GM21526 (cell line): ENCODE data around the gene PGBD4.
"Not testable (repeated sequence)": the region's sequence is repeated elsewhere in the genome, so short reads cannot be mapped to it uniquely, and the experiment has no call there.

Experiments
- ATAC-seq: cut with Tn5 transposase; IDR thresholded peaks from one replicate; pipeline ENCODE4 v1.9.1; 2021; ENCODE audit warnings: moderate library complexity; ENCODE audit not compliant: unreplicated experiment, low FRiP score

Gene PGBD4

GRCh38 chr15:34111488-34111887 lies 9.6 kb downstream of the PGBD4 start:
- no peak for ATAC-seq

GRCh38 chr15:34114215-34114614 lies 12.3 kb downstream of the PGBD4 start:
- ATAC-seq, result no peak

GRCh38 chr15:34114739-34115138 lies 12.9 kb downstream of the PGBD4 start:
- ATAC-seq, result no peak

GRCh38 chr15:34116620-34117019 lies 14.7 kb downstream of the PGBD4 start:
- no peak for ATAC-seq

- ATAC-seq, result no peak
Measured at GRCh38 chr15:34119291-34119690, 17.4 kb downstream of the PGBD4 start.

- not testable (repeated sequence) for ATAC-seq
Measured at GRCh38 chr15:34120420-34120819, 18.5 kb downstream of the PGBD4 start.

GRCh38 chr15:34121786-34122185 lies 19.9 kb downstream of the PGBD4 start:
- ATAC-seq, result not testable (repeated sequence)

- no peak for ATAC-seq
Measured at GRCh38 chr15:34122771-34123183, 20.9 kb downstream of the PGBD4 start.

GRCh38 chr15:34124651-34125050 lies 22.8 kb downstream of the PGBD4 start:
- ATAC-seq, result no peak

- no peak for ATAC-seq
Measured at GRCh38 chr15:34125945-34126344, 24.1 kb downstream of the PGBD4 start.

GRCh38 chr15:34126522-34126921 lies 24.6 kb downstream of the PGBD4 start:
- no peak for ATAC-seq

GRCh38 chr15:34128898-34129297 lies 27.0 kb downstream of the PGBD4 start:
- ATAC-seq, result no peak

- ATAC-seq, result no peak
Measured at GRCh38 chr15:34132881-34133280, 31.0 kb downstream of the PGBD4 start.

- ATAC-seq, result no peak
Measured at GRCh38 chr15:34133511-34133910, 31.6 kb downstream of the PGBD4 start.

GRCh38 chr15:34147371-34148140 lies 45.7 kb downstream of the PGBD4 start:
- no peak for ATAC-seq

GRCh38 chr15:34154725-34155204 lies 52.9 kb downstream of the PGBD4 start:
- no peak for ATAC-seq

- ATAC-seq, result no peak
Measured at GRCh38 chr15:34155859-34156258, 54.0 kb downstream of the PGBD4 start.
